HEK293T (cell line): ENCODE results near the gene TAX1BP3.

Experiments used
- CTBP1 ChIP-seq: fragments of 450-650 bp; IDR thresholded peaks from 2 replicates; pipeline ENCODE4 v1.6.1; 2016; ENCODE audit warnings: borderline replicate concordance
- ELF4 ChIP-seq: fragments of 450-650 bp; IDR thresholded peaks from 2 replicates; pipeline ENCODE4 v1.6.1; 2017; ENCODE audit warnings: antibody characterized with exemption
- FOXA1 ChIP-seq: fragments of 450-650 bp; IDR thresholded peaks from 2 replicates; pipeline ENCODE4 v1.6.1; 2016; ENCODE audit warnings: mild to moderate bottlenecking
- FOXM1 ChIP-seq: fragments of 450-650 bp; IDR thresholded peaks from 2 replicates; pipeline ENCODE4 v1.6.1; 2017; ENCODE audit warnings: mild to moderate bottlenecking, borderline replicate concordance
- HDGF ChIP-seq: fragments of 450-650 bp; IDR thresholded peaks from 2 replicates; pipeline ENCODE4 v1.6.1; 2017; ENCODE audit warnings: antibody characterized with exemption, borderline replicate concordance
- L3MBTL2 ChIP-seq: fragments of 450-650 bp; conservative IDR thresholded peaks from 2 replicates; pipeline ENCODE4 v1.6.1; 2016; ENCODE audit warnings: mild to moderate bottlenecking
- SP1 ChIP-seq: fragments of 450-650 bp; IDR thresholded peaks from 2 replicates; pipeline ENCODE4 v1.6.1; 2017
- TARDBP ChIP-seq: fragments of 450-650 bp; IDR thresholded peaks from 2 replicates; pipeline ENCODE4 v1.6.1; 2016
- TF ChIP-seq, protein P1 (sequence below): fragments of 450-650 bp; IDR thresholded peaks from 2 replicates; pipeline ENCODE4 v1.6.1; 2016

DNA sequence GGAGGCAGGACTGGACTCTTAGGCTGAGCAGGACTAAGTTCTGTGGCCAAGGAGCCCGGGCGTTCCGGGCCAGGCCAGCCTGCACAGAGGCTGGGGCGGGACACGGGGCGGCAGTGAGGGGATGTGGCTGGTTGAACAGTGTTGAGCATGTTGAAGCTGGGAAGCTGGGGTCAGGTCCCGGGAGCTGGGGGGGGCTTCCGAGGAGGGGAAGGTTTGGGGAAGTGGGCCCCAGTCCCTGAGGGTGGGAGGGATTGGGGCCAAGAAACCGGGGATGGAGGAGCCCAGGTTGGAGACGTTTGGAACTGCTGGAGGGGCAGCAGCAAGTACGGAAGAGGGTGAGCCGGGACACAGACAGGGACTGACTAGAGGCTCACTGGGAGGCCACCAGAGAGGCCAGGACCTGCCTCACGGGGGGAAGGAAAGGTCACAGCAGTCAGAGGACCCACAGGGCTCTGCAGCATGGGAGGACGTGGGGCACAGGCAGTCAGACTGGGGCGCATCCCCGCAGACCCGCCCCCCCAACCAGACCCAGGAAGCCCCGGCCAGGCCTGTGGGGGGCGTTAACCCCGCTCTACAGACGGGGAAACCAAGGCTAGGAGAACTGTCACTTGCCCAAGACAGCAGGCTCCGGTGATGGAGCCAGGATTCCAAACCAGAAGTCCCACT lies 9.5 kb downstream of the TAX1BP3 start:
- TF ChIP-seq ELF4: no peak
- TF ChIP-seq TARDBP: no peak
- TF ChIP-seq SP1: no peak
- no peak for TF ChIP-seq FOXA1
- TF ChIP-seq CTBP1: no peak
- TF ChIP-seq L3MBTL2: no peak
- TF ChIP-seq HDGF: no peak
- TF ChIP-seq FOXM1: no peak
- TF ChIP-seq, protein P1, sequence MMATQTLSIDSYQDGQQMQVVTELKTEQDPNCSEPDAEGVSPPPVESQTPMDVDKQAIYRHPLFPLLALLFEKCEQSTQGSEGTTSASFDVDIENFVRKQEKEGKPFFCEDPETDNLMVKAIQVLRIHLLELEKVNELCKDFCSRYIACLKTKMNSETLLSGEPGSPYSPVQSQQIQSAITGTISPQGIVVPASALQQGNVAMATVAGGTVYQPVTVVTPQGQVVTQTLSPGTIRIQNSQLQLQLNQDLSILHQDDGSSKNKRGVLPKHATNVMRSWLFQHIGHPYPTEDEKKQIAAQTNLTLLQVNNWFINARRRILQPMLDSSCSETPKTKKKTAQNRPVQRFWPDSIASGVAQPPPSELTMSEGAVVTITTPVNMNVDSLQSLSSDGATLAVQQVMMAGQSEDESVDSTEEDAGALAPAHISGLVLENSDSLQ: no peak
